ENCODE data around the gene RHOD. TPM values are rescaled to one million over a fixed set of nuclear protein-coding genes. Genes with fewer than 3 reads are reported as not detected.

The RHOD gene
- total and polyA plus RNA-seq, 2 donors (not counting 3 experiments of a cell fraction or from before 2014, with no cell fraction given): 10.6 to 17.9 TPM

GRCh38 chr11:67014343-67014742 lies 42.3 kb upstream of the RHOD start:
- DNase-seq (ENCODE audit: low read depth, low spot score) (no peak), FAIRE-seq (no peak)
- no peak overlapping the region for H3K4me3 ChIP-seq (replicated peaks in 1 of 3; ENCODE audit: insufficient read depth in 1 of 3, low read depth in 1 of 3, low read length in 3 of 3)
- dilution Hi-C loops (cut with MboI; ENCODE audit: extremely low pct_ligation_motif_present, low sequenced_read_pairs) (no loop called here), intact Hi-C loops (cut with micrococcal nuclease) (no loop called here)
- no peaks in the 10 kb centered on the region for H4K20me1 ChIP-seq (replicated peaks; ENCODE audit: control insufficient read depth, extremely low read depth, insufficient read depth, low read length)
- POLR2A ChIA-PET: no interaction called here
- H3K27me3 ChIP-seq (ENCODE audit: control insufficient read depth in 2 of 2, insufficient read depth in 2 of 2, low read length in 2 of 2): no peaks in the 10 kb centered on the region
- no peak overlapping the region for H3K9ac ChIP-seq (replicated peaks; ENCODE audit: extremely low read depth, insufficient read depth, low read length)
- no peak overlapping the region for H3K27ac ChIP-seq (ENCODE audit: insufficient read depth, low read depth, low read length)
- no peaks in the 10 kb centered on the region for H3K9me1 ChIP-seq (replicated peaks; ENCODE audit: control insufficient read depth, extremely low read depth, insufficient read depth, low read length)
- no peak overlapping the region for H3K4me2 ChIP-seq (ENCODE audit: insufficient read depth, low read length)
- H3K9me3 ChIP-seq (replicated peaks; ENCODE audit: control insufficient read depth, insufficient read depth, low read length): no peaks in the 10 kb centered on the region
- TF ChIP-seq POLR2AphosphoS5 (IDR thresholded peaks at IDR 0.05; ENCODE audit: insufficient read depth, low read depth, low read length): no peak
- TF ChIP-seq EZH2 (IDR thresholded peaks at IDR 0.05; ENCODE audit: borderline replicate concordance, low read depth, low read length, severe bottlenecking): no peak
- no peak for TF ChIP-seq CTCF (IDR thresholded peaks at IDR 0.05; ENCODE audit: extremely low read depth in 1 of 2, insufficient read depth in 1 of 2, low read depth in 1 of 2, low read length in 2 of 2)
- TF ChIP-seq POLR2A (IDR thresholded peaks at IDR 0.05; ENCODE audit: low read depth, low read length): no peak
- TF ChIP-seq JUN (IDR thresholded peaks at IDR 0.05; ENCODE audit: borderline replicate concordance, insufficient read depth, insufficient read length, low read depth): no peak
- no peak for TF ChIP-seq MAX (IDR thresholded peaks at IDR 0.05; ENCODE audit: insufficient read depth, insufficient read length)
- TF ChIP-seq FOS (IDR thresholded peaks at IDR 0.05; ENCODE audit: borderline replicate concordance, insufficient read depth, low read length): no peak
- no peak for TF ChIP-seq MYC (IDR thresholded peaks at IDR 0.05; ENCODE audit: low read depth, low read length)
- no peak for TF ChIP-seq GATA2 (IDR thresholded peaks at IDR 0.05; ENCODE audit: insufficient read depth, insufficient read length, low read depth, low read length)
- no peaks in the 10 kb centered on the region for H3K4me1 ChIP-seq (ENCODE audit: control insufficient read depth, extremely low read depth, insufficient read depth, low read length)
- no peak overlapping the region for H2AFZ ChIP-seq (ENCODE audit: low read depth, low read length)
- CTCF ChIA-PET: interaction anchor here (1.0 to 1.3 kb wide), 2 partner anchors 10 to 43 kb away, joined by 3 read pairs; no protein-coding TSS in a partner anchor
- BruUV-seq (replicated peaks): no TSS peak
- no peaks in the 10 kb centered on the region for H3K79me2 ChIP-seq (ENCODE audit: control insufficient read depth, insufficient read depth, low read length)
- H3K36me3 ChIP-seq (ENCODE audit: control insufficient read depth in 2 of 2, extremely low read depth in 1 of 2, insufficient read depth in 2 of 2, low read length in 2 of 2): no peaks in the 10 kb centered on the region
